ENCODE data around the gene MTOR.

DNA sequence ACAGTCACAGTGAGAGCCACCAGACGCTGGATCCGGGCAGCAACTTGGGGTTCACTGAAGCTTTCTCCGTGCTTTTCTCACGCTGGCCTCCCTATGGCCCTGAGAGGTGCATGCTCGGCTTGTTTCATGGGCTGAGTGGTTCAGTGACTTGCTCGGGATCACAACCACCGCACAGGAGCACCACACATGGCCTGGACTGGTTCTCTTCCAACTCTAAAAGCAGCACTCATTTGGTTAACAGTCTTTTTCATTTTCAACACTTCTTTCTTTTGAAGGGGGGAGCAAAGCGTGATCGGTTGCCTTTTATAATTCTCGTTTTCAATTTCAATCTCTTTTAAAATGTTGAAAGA lies 36.8 kb upstream of the MTOR start:
- TF ChIP-seq POLR2AphosphoS5 (IDR thresholded peaks at IDR 0.05; ENCODE audit: low read depth, low read length) (no peak), SIN3A (IDR thresholded peaks at IDR 0.05; ENCODE audit: borderline replicate concordance, insufficient read depth, low read length) (no peak), TAF1 (IDR thresholded peaks at IDR 0.05; ENCODE audit: borderline replicate concordance, insufficient read depth, low read length) (no peak), FOXP2 (optimal IDR thresholded peaks at IDR 0.05; ENCODE audit: borderline replicate concordance, extremely low read depth, extremely low read length, insufficient read depth) (no peak)
- TF ChIP-seq, protein P1, sequence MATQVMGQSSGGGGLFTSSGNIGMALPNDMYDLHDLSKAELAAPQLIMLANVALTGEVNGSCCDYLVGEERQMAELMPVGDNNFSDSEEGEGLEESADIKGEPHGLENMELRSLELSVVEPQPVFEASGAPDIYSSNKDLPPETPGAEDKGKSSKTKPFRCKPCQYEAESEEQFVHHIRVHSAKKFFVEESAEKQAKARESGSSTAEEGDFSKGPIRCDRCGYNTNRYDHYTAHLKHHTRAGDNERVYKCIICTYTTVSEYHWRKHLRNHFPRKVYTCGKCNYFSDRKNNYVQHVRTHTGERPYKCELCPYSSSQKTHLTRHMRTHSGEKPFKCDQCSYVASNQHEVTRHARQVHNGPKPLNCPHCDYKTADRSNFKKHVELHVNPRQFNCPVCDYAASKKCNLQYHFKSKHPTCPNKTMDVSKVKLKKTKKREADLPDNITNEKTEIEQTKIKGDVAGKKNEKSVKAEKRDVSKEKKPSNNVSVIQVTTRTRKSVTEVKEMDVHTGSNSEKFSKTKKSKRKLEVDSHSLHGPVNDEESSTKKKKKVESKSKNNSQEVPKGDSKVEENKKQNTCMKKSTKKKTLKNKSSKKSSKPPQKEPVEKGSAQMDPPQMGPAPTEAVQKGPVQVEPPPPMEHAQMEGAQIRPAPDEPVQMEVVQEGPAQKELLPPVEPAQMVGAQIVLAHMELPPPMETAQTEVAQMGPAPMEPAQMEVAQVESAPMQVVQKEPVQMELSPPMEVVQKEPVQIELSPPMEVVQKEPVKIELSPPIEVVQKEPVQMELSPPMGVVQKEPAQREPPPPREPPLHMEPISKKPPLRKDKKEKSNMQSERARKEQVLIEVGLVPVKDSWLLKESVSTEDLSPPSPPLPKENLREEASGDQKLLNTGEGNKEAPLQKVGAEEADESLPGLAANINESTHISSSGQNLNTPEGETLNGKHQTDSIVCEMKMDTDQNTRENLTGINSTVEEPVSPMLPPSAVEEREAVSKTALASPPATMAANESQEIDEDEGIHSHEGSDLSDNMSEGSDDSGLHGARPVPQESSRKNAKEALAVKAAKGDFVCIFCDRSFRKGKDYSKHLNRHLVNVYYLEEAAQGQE (IDR thresholded peaks at IDR 0.05; ENCODE audit: insufficient read depth in 1 of 2, low read depth in 2 of 2, low read length in 2 of 2) = no peak

Data from PFSK-1 (cell line).